HG03571 (cell line): ENCODE results near the gene DSG2.

Source experiments
- ATAC-seq: cut with Tn5 transposase; IDR thresholded peaks from one replicate; pipeline ENCODE4 v1.9.1; 2021; ENCODE audit not compliant: unreplicated experiment

The DSG2 gene

GRCh38 chr18:31586616-31587015 is 88.6 kb downstream of the DSG2 start:
- no peak for ATAC-seq

GRCh38 chr18:31587529-31587928 is 89.6 kb downstream of the DSG2 start:
- ATAC-seq = no peak

GRCh38 chr18:31590570-31590969 is 92.6 kb downstream of the DSG2 start:
- no peak for ATAC-seq

DNA sequence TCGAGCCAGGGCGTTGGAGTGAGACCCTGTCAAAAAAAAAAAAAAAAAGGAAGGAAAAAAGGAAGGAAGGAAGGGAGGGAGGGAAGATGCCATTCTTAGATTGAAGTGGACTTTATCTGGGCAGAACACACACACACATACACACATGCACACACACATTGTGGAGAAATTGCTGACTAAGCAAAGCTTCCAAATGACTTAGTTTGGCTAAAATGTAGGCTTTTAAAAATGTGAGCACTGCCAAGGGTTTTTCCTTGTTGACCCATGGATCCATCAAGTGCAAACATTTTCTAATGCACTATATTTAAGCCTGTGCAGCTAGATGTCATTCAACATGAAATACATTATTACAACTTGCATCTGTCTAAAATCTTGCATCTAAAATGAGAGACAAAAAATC is 93.1 kb downstream of the DSG2 start:
- ATAC-seq = no peak

GRCh38 chr18:31591628-31592027 is 93.7 kb downstream of the DSG2 start, which contains the start of gene TTR:
TTR (plus strand) TSS chr18:31591877; CDS start chr18:31591903, 26 bp downstream.
- no peak for ATAC-seq

DNA sequence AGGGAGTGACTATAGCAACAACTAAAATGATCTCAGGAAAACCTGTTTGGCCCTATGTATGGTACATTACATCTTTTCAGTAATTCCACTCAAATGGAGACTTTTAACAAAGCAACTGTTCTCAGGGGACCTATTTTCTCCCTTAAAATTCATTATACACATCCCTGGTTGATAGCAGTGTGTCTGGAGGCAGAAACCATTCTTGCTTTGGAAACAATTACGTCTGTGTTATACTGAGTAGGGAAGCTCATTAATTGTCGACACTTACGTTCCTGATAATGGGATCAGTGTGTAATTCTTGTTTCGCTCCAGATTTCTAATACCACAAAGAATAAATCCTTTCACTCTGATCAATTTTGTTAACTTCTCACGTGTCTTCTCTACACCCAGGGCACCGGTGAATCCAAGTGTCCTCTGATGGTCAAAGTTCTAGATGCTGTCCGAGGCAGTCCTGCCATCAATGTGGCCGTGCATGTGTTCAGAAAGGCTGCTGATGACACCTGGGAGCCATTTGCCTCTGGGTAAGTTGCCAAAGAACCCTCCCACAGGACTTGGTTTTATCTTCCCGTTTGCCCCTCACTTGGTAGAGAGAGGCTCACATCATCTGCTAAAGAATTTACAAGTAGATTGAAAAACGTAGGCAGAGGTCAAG is 94.7 kb downstream of the DSG2 start:
- ATAC-seq = no peak

GRCh38 chr18:31595121-31595771 is 97.3 kb downstream of the DSG2 start:
- ATAC-seq = no peak

- no peak for ATAC-seq
Measured at GRCh38 chr18:31596081-31596872, 98.3 kb downstream of the DSG2 start.

GRCh38 chr18:31598021-31598805 is 100.2 kb downstream of the DSG2 start:
- ATAC-seq = no peak
